Measurements from ENCODE around the gene POTEB. TPM values are rescaled to one million over a fixed set of nuclear protein-coding genes. Genes with fewer than 3 reads are reported as not detected.
"Not testable (repeated sequence)": the region's sequence is repeated elsewhere in the genome, so short reads cannot be mapped to it uniquely, and the experiment has no call there.

POTEB gene
- not detected in 2 replicates for total RNA-seq
- polyA plus RNA-seq (2012): not detected

- DNase-seq (ENCODE audit: low read depth): not testable (repeated sequence)
Measured at GRCh38 chr15:21877635-21878034, at the start of gene POTEB. TSS of gene POTEB (minus strand) at chr15:21877735. CDS start at chr15:21877246, 489 bp downstream.

- DNase-seq (ENCODE audit: low read depth): not testable (repeated sequence)
Measured at GRCh38 chr15:21890955-21891354, 13.4 kb upstream of the POTEB start.

- not testable (repeated sequence) for DNase-seq (ENCODE audit: low read depth)
Measured at GRCh38 chr15:21889542-21889941, 12.0 kb upstream of the POTEB start.

- not testable (repeated sequence) for DNase-seq (ENCODE audit: low read depth)
Measured at GRCh38 chr15:21838831-21839230, 38.7 kb downstream of the POTEB start.

Small RNA genes lying within 50 kb of the gene (microRNA-seq; reads per million reads assigned to microRNA genes)
- not detected for gene MIR3118-4

Other genes starting within 250 kb of the POTEB start
- gene OR4M2, start 202.8 kb upstream of the POTEB start, total RNA-seq: not detected in 2 replicates